Liver (tissue), 9 donors: ENCODE data around the gene CIAO3. TPM values are rescaled to one million over a fixed set of nuclear protein-coding genes. Genes with fewer than 3 reads are reported as not detected.

Experiments
- DNase-seq: peaks from one replicate; pipeline ENCODE4 v3.0.0-alpha.2; 2017; ENCODE audit warnings: low spot score
- H3K27ac ChIP-seq, 2 donors: one replicate each; pipeline ENCODE4 v1.7.0; 2013; ENCODE audit warnings: inconsistent platforms in 2 of 2, low read length in 2 of 2, control low read depth in 1 of 2, low read depth in 1 of 2, mild to moderate bottlenecking in 1 of 2
- H3K27me3 ChIP-seq, 4 donors: one replicate each; pipeline versions ENCODE4 v1.6.1 to v1.7.0; 2013; ENCODE audit warnings: low read length in 3 of 4, inconsistent platforms in 1 of 4, mild to moderate bottlenecking in 1 of 4, moderate library complexity in 1 of 4; ENCODE audit not compliant: control insufficient read depth in 4 of 4, insufficient read depth in 4 of 4
- H3K36me3 ChIP-seq, 4 donors: one replicate each; pipeline versions ENCODE4 v1.6.1 to v1.7.0; 2013; ENCODE audit warnings: low read length in 3 of 4, mild to moderate bottlenecking in 3 of 4, low read depth in 1 of 4, moderate library complexity in 1 of 4; ENCODE audit not compliant: control insufficient read depth in 4 of 4, insufficient read depth in 3 of 4
- H3K4me1 ChIP-seq, 4 donors: one replicate each; pipeline versions ENCODE4 v1.6.1 to v1.7.0; 2013; ENCODE audit warnings: low read length in 3 of 4, mild to moderate bottlenecking in 3 of 4, moderate library complexity in 1 of 4; ENCODE audit not compliant: control insufficient read depth in 4 of 4, insufficient read depth in 4 of 4
- H3K4me3 ChIP-seq, 3 donors: one replicate each; pipeline versions ENCODE4 v1.6.1 to v1.7.0; 2013; ENCODE audit warnings: low read length in 3 of 3, control low read depth in 1 of 3, low read depth in 1 of 3, mild to moderate bottlenecking in 1 of 3
- H3K9ac ChIP-seq, 2 donors: one replicate each; pipeline ENCODE4 v1.7.0; 2013; ENCODE audit warnings: low read length in 2 of 2, mild to moderate bottlenecking in 2 of 2, moderate library complexity in 2 of 2, control low read depth in 1 of 2, low read depth in 1 of 2
- H3K9me3 ChIP-seq, 4 donors: one replicate each; pipeline versions ENCODE4 v1.6.1 to v1.7.0; 2013; ENCODE audit warnings: low read length in 3 of 4; ENCODE audit not compliant: control insufficient read depth in 4 of 4
- ATF3 ChIP-seq: IDR thresholded peaks from 2 replicates; pipeline ENCODE4 v1.6.1; 2016; ENCODE audit warnings: antibody characterized with exemption
- CTCF ChIP-seq: fragments of 150-350 bp; IDR thresholded peaks from 2 replicates; pipeline ENCODE4 v1.5.1; 2017; ENCODE audit warnings: improper control_type of control experiment, low read depth, low read length; ENCODE audit not compliant: missing input control
- EGR1 ChIP-seq, 2 donors: IDR thresholded peaks; 2 replicates each; pipeline ENCODE4 v1.6.1; 2016 to 2018; ENCODE audit warnings: antibody characterized with exemption in 2 of 2, low read depth in 2 of 2
- FOXA1 ChIP-seq: IDR thresholded peaks from 2 replicates; pipeline ENCODE4 v1.6.1; 2016; ENCODE audit warnings: antibody characterized with exemption
- GABPA ChIP-seq, 2 donors: IDR thresholded peaks in 1 of 2; conservative IDR thresholded peaks in 1 of 2; 2 replicates each; pipeline ENCODE4 v1.6.1; 2016; ENCODE audit warnings: antibody characterized with exemption in 2 of 2, mild to moderate bottlenecking in 1 of 2, moderate library complexity in 1 of 2
- HNF4A ChIP-seq, 2 donors: conservative IDR thresholded peaks; 2 replicates each; pipeline ENCODE4 v1.6.1; 2016; ENCODE audit warnings: antibody characterized with exemption in 2 of 2, mild to moderate bottlenecking in 2 of 2
- HNF4G ChIP-seq: IDR thresholded peaks from 2 replicates; pipeline ENCODE4 v1.6.1; 2016; ENCODE audit warnings: antibody characterized with exemption
- REST ChIP-seq: IDR thresholded peaks from 2 replicates; pipeline ENCODE4 v1.6.1; 2016; ENCODE audit warnings: antibody characterized with exemption, mild to moderate bottlenecking
- RXRA ChIP-seq, 2 donors: IDR thresholded peaks; 2 replicates each; pipeline ENCODE4 v1.6.1; 2017 to 2018; ENCODE audit warnings: antibody characterized with exemption in 2 of 2, mild to moderate bottlenecking in 1 of 2
- SP1 ChIP-seq: IDR thresholded peaks from 2 replicates; pipeline ENCODE4 v1.6.1; 2018; ENCODE audit warnings: antibody characterized with exemption, mild to moderate bottlenecking
- TAF1 ChIP-seq: conservative IDR thresholded peaks from 2 replicates; pipeline ENCODE4 v1.6.1; 2016; ENCODE audit warnings: antibody characterized with exemption, mild to moderate bottlenecking
- YY1 ChIP-seq: IDR thresholded peaks from 2 replicates; pipeline ENCODE4 v1.6.1; 2016; ENCODE audit warnings: antibody characterized with exemption, mild to moderate bottlenecking
- WGBS: extraction: QIAGEN DNeasy Blood & Tissue Kit; methylation state at CpG from one replicate; pipeline ENCODE4 v1.1.7; 2013; 5-methylcytosine and 5-hydroxymethylcytosine counted together
- polyA plus RNA-seq, 2 donors: library from polyadenylated mRNA; stranded (reverse) in 1 of 2; unstranded in 1 of 2; fragments of 200-250 nt in 1 of 2; fragments of >200 nt in 1 of 2; fragmentation: Nextera tagmentation in 1 of 2; extraction: Ambion mirVana in 1 of 2; gene quantifications; one replicate each; pipeline versions ENCODE4 v1.2.1 to v1.2.3, GENCODE V29; 2013 to 2015
- total RNA-seq, 2 donors: library from RNA; depleted of rRNA; stranded (reverse); fragments of >200 nt; gene quantifications; one replicate each; pipeline ENCODE4 v1.2.3, GENCODE V29; 2014
- donor health status: healthy.
- donor health status: healthy.
- donor health status: healthy.
- donor health status: healthy.
- donor health status: healthy.

The CIAO3 gene
- total and polyA plus RNA-seq, 4 donors: 13.2 to 24.3 (median 16.5) TPM

DNA sequence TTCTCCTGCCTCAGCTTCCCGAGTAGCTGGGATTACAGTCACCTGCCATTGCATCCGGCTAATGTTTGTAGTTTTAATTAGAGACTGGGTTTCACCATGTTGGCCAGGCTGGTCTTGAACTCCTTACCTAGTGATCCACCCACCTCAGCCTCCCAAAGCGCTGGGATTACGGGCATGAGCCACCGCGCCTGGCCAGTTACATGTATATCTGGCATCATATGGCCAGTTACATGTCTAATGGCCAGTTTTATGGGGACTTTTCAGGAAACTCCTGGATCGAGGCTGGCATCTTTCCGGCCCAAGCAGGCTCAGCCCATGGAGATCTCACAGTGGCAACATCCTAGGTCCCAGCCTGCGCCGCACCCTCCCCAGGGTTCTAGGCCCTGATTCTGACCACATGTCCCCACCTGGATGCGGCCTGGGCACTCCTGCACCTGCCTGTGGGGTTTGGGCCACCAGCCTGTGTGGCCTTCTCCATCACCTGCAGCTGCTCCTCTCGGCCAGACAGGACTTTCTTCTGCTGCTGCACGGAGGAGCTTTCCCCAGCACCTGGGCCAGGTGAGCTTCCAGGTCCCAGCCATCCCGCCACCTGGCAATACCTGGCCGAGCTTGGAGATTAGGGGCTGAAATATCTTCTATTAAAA is 1.3 kb upstream of the CIAO3 start:
- Histone ChIP-seq H3K9ac (no peak overlapping the region), H3K27me3 (no peaks in the 10 kb centered on the region), H3K9me3 (no peaks in the 10 kb centered on the region), H3K27ac (no peak overlapping the region), H3K36me3 (peaks cover 0 to 7% (median 5%) of the 10 kb centered on the region in 4 donors), H3K4me1 (peaks cover 12 to 17% (median 15%) of the 10 kb centered on the region in 4 donors), H3K4me3 (no peak overlapping the region)
- no peak for DNase-seq
- TF ChIP-seq FOXA1: no peak
- TF ChIP-seq HNF4A (conservative IDR thresholded peaks at IDR 0.05): no peak
- TF ChIP-seq SP1: no peak
- no peak for TF ChIP-seq TAF1
- no peak for TF ChIP-seq YY1
- no peak for TF ChIP-seq HNF4G
- TF ChIP-seq GABPA (IDR thresholded peaks at IDR 0.05 in 1 of 2, conservative IDR thresholded peaks at IDR 0.05 in 1 of 2): no peak
- TF ChIP-seq REST: no peak
- TF ChIP-seq RXRA (IDR thresholded peaks at IDR 0.05): no peak
- WGBS: 91% methylated on average over 15 of the region's 15 CpGs

DNA sequence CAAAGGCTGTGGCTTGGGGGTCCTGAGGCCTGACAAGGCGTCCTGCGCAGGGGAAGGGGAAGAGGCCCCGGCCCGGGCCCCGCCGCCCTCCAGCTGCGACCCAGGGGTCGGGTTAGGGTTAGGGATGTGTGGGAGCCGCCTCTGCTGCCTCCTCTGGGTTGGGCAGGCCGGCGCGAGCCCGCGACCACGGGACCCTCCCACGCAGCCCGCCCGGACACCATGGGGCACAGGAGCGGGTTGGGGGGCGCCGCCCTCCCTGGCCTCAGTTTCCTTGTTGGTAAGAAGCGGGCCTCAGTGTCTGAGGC is 386 bp downstream of the CIAO3 start:
- WGBS: under 1% methylated on average over 22 of the region's 22 CpGs
- no peaks in the 10 kb centered on the region for H3K27me3 ChIP-seq

More for the DNA sequence above, 386 bp downstream of the CIAO3 start:
- H3K9me3 ChIP-seq: no peaks in the 10 kb centered on the region
- H3K36me3 ChIP-seq: peaks cover 3 to 21% (median 12%) of the 10 kb centered on the region in 4 donors
- peak overlapping the region; percentile 83 to 99 (median 93) for H3K4me3 ChIP-seq
- H3K9ac ChIP-seq: peak overlapping the region; percentile 74 to 88
- no peak for DNase-seq
- peaks cover 12 to 17% (median 15%) of the 10 kb centered on the region in 4 donors for H3K4me1 ChIP-seq
- peak overlapping the region; percentile 50 to 56 for H3K27ac ChIP-seq
- TF ChIP-seq GABPA (IDR thresholded peaks at IDR 0.05 in 1 of 2, conservative IDR thresholded peaks at IDR 0.05 in 1 of 2): no peak
- TF ChIP-seq CTCF: no peak
- TF ChIP-seq ATF3: no peak
- TF ChIP-seq RXRA (IDR thresholded peaks at IDR 0.05): no peak
- TF ChIP-seq REST: no peak
- TF ChIP-seq EGR1 (IDR thresholded peaks at IDR 0.05; ENCODE audit: low read depth in 2 of 2): no peak
